Fibroblast of peridontal ligament (primary cell): ENCODE results near the gene ZIC4.

Experiments
- DNase-seq: peaks from one replicate; pipeline ENCODE4 v3.0.0-alpha.2; 2010; ENCODE audit errors: extremely low read depth

ZIC4 gene

DNA sequence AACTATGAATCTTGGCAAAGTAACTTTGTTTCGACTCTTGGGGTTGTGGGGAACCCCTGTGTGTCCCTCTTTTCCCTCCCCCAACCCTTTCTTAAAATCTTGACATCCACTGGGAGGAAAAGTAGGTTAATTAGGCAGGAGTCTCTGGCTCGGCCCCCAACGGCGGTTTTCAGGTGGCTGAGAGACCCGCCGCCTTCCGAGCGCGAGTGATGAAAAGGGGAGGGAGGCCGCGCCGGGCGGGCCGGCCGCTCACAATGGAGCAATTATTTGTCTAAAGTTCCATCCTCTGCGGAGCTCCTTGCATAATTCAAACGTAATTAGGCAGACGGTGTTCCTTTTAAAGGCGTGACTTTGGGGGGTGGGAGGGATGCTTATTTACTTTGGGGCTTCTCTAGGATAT lies 51.7 kb downstream of the ZIC4 start:
- no peak for DNase-seq

- DNase-seq = no peak
Observed at GRCh38 chr3:147351301-147351700, 55.0 kb downstream of the ZIC4 start.

DNA sequence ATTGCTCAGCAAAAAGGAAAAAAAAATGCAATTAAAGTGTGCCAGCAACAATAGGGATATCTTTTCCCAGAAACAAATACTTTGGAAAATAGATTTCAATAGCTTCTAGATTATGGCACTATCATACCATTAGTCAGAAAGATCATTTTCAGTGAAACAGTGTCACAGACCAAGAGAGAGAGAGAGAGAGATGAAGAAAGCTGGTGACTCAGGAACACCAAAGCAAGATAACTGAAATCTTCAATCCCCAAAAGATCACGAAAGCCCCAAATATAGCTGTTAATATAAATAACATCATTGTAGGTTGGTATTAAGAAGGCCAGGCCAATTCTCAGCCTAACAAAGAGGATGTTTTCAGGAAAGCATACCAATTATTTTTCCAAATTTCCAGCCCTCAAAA lies 57.4 kb downstream of the ZIC4 start:
- DNase-seq = no peak

DNA sequence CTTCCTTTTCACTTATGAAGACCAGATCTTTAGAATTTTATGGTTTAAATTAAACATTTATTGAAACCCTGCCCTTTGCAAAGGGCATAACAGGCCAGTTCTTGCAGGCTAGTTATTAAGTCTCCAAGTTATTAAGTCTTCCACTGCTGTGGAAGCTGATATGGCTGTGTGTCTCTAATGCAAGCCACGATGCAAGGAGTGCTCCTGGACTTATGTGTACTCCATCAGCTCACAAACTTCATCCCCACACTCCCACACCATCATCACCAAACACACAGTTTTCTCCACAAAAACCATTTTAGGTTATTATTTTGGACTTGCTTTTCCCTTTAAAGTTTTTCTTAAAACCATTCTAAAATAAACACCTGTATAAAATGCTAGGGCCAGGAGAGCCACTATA lies 62.4 kb downstream of the ZIC4 start:
- no peak for DNase-seq

DNA sequence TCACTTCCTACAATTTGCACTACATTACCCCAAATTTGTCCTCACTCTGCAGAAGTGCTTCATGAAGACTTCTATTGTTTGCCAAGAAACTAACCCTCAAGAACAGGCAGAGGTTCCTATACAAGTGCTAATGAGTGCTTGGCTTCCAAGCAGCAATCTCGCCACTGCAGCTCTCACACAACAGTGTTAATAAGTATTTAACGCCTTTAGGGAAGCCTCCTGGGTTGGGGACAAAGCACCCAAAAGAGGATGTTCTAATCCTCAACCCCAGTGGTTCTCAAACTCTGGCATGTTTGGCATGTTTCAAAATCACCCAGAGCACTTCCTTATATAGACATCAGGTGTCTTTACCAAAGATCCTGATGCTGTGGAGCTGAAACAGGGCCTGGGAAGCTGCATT lies 64.6 kb downstream of the ZIC4 start:
- DNase-seq = no peak

DNA sequence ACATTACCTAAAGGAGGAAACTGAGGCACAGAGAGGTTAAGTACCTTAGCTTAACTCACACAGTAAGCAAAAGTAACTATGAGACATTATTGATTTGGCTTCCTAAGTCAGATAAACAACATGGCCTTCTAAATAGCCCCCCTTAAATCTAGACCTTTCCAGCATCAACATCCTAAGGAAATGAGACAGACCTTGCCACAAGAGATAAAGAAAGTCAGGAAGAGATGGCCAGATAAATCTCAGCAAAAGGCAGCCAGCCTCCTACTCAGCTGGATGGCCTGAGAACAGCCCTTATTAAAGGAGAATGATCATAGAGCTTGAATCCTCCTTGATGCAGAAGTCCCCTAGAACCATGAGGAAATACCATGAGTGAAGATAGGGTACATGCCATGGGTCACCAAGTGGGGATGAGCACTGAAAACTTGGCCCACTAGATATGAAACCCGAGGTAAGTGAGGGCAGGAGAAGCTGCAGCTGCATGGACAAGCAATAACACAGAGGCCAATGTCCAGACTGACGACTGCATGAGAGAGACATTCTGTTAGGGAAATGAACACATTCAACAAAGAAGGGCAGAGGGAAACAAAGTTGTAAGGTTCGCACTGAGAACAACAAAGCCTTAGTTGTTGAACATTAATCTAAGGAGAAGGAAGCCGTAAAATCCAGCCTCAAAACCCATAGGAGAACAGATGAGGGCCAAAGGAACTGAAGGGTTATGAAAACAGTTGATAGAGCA lies 69.6 kb downstream of the ZIC4 start:
- no peak for DNase-seq
